GM12878 (cell line): ENCODE measurements around the gene TRIM71. TPM values are rescaled to one million over a fixed set of nuclear protein-coding genes. Genes with fewer than 3 reads are reported as not detected.

Source experiments
- NR2C2 ChIP-seq: IDR thresholded peaks from 2 replicates; pipeline ENCODE4 v1.6.1; 2011; ENCODE audit warnings: borderline replicate concordance, low read depth; ENCODE audit not compliant: control insufficient read depth, insufficient read length
- TARDBP ChIP-seq: IDR thresholded peaks from 2 replicates; pipeline ENCODE4 v1.6.1; 2016; ENCODE audit warnings: borderline replicate concordance
- ZNF592 ChIP-seq: fragments of 450-650 bp; IDR thresholded peaks from 2 replicates; pipeline ENCODE4 v1.6.1; 2017; ENCODE audit warnings: mild to moderate bottlenecking, moderate library complexity
- ZNF687 ChIP-seq: fragments of 450-650 bp; IDR thresholded peaks from 2 replicates; pipeline ENCODE4 v1.6.1; 2017; ENCODE audit warnings: mild to moderate bottlenecking, moderate library complexity
- ZZZ3 ChIP-seq: IDR thresholded peaks from 2 replicates; pipeline ENCODE4 v1.6.1; 2011; ENCODE audit warnings: low read depth; ENCODE audit not compliant: control insufficient read depth, insufficient read length
- polyA plus RNA-seq, 11 experiments: library from polyadenylated mRNA; depleted of rRNA in 4 of 11; unstranded in 6 of 11; stranded (reverse) in 5 of 11; fragments of >200 nt; fragmentation: Nextera tagmentation in 4 of 11; fragmentation: Illumina TruSeq in 1 of 11; extraction: Ambion mirVana in 4 of 11; extraction: Trizol in 1 of 11; gene quantifications; 1 replicate in 1 of 11; 2 replicates in 10 of 11; pipeline versions ENCODE4 v1.2.1 to v1.2.3, GENCODE V29; 2011 to 2016; ENCODE audit warnings: inconsistent platforms in 2 of 11, missing spikeins in 2 of 11, low read depth in 1 of 11
- total RNA-seq, 4 experiments: library from RNA; depleted of rRNA in 3 of 4; stranded (reverse); fragments of >200 nt in 3 of 4; fragmentation: Illumina TruSeq in 1 of 4; extraction: Trizol in 1 of 4; gene quantifications; 2 replicates each; pipeline versions ENCODE4 v1.2.1 to v1.2.3, GENCODE V29; 2013 to 2021

Gene TRIM71
- total and polyA plus RNA-seq, 10 of the 15 experiments (the other 5 are each of a cell fraction or from before 2014, with no cell fraction given), result 0.02 to 1.8 (median 0.16) TPM

- TF ChIP-seq ZNF687 (no peak), TARDBP (no peak), ZZZ3 (no peak), ZNF592 (no peak), NR2C2 (no peak)
Observed at GRCh38 chr3:32862247-32862935, 44.6 kb downstream of the TRIM71 start (continued).
